K562 treated with DMSO at 1 percent for 24 hours (cell line): Measurements from ENCODE around the gene OR2H1. TPM values are rescaled to one million over a fixed set of nuclear protein-coding genes. Genes with fewer than 3 reads are reported as not detected.

Experiments
- total RNA-seq: library from RNA; unstranded; fragments of 300-600 nt; gene quantifications from 2 replicates; pipeline ENCODE4 v1.2.3, GENCODE V29; 2022; ENCODE audit warnings: low read depth; ENCODE audit not compliant: insufficient read depth

Gene OR2H1
- total RNA-seq: not detected in 2 replicates

GRCh38 chr6:29456971-29457370 lies at the start of gene OR2H1, which contains the start of gene OR11A1:
OR2H1 (plus strand) TSS chr6:29457155; CDS start chr6:29461770, 4,615 bp downstream.
OR11A1 (minus strand) TSS chr6:29457071; CDS start chr6:29427641, 29,430 bp downstream.

GRCh38 chr6:29414588-29414987 lies 42.4 kb upstream of the OR2H1 start, which contains the start of gene OR12D1:
OR12D1 (plus strand) TSS chr6:29414928.

GRCh38 chr6:29439006-29439405 lies 17.9 kb upstream of the OR2H1 start, which contains the start of gene OR10C1:
OR10C1 (plus strand) TSS chr6:29439306; CDS start chr6:29440016, 710 bp downstream.

GRCh38 chr6:29487660-29488059 lies 30.7 kb downstream of the OR2H1 start, which contains the start of gene MAS1L:
MAS1L (minus strand) TSS chr6:29487956; CDS start chr6:29487902, 54 bp downstream.

Other genes with a start within 250 kb of the OR2H1 start
- not detected in 2 replicates for gene OR14J1, start 155.5 kb upstream of the OR2H1 start, total RNA-seq
- not detected in 2 replicates for gene OR5V1, start 88.3 kb upstream of the OR2H1 start, total RNA-seq
- gene OR12D3, start 81.9 kb upstream of the OR2H1 start, total RNA-seq: not detected in 2 replicates
- gene OR12D2, start 61.5 kb upstream of the OR2H1 start, total RNA-seq: not detected in 2 replicates
- not detected in 2 replicates for gene OR12D1, start 42.2 kb upstream of the OR2H1 start, total RNA-seq
- not detected in 2 replicates for gene OR10C1, start 17.8 kb upstream of the OR2H1 start, total RNA-seq
- not detected in 2 replicates for gene OR11A1, start 84 bp upstream of the OR2H1 start, total RNA-seq
- not detected in 2 replicates for gene MAS1L, start 30.8 kb downstream of the OR2H1 start, total RNA-seq
- 1.2 and 1.8 TPM in 2 replicates for gene UBD, start 102.6 kb downstream of the OR2H1 start, total RNA-seq
- gene OR2H2, start 128.0 kb downstream of the OR2H1 start, total RNA-seq: not detected in 2 replicates
- gene GABBR1, start 176.0 kb downstream of the OR2H1 start, total RNA-seq: 9.9 and 10.5 TPM in 2 replicates
- not detected in 2 replicates for gene MOG, start 199.9 kb downstream of the OR2H1 start, total RNA-seq
- gene ZFP57, start 224.0 kb downstream of the OR2H1 start, total RNA-seq: 0.19 TPM in 1 of 2 replicates, not detected in the other